Spleen (tissue), 11 donors: Measurements from ENCODE around the gene TMEM120A. TPM values are rescaled to one million over a fixed set of nuclear protein-coding genes. Genes with fewer than 3 reads are reported as not detected.
A peak's percentile ranks its signal among the peaks of the same experiment; 100 is the strongest.

Experiments used
- DNase-seq: peaks from one replicate; pipeline ENCODE4 v3.0.0-alpha.2; 2020
- H3K27ac ChIP-seq, 8 donors: fragments of 200-600 bp; sonication (generic) in 7 of 8; 1 replicate in 4 of 8; 2 replicates in 4 of 8; pipeline versions ENCODE4 v1.5.0 to v1.8.0; 2016 to 2021; ENCODE audit warnings: inconsistent platforms in 4 of 8, mild to moderate bottlenecking in 4 of 8, moderate library complexity in 1 of 8
- H3K27me3 ChIP-seq, 7 donors: fragments of 200-600 bp; sonication (generic) in 6 of 7; replicated peaks in 1 of 7; 1 replicate in 4 of 7; 2 replicates in 3 of 7; pipeline versions ENCODE4 v1.5.0 to v1.8.0; 2016 to 2021; ENCODE audit warnings: inconsistent platforms in 3 of 7, mild to moderate bottlenecking in 1 of 7
- H3K36me3 ChIP-seq, 6 donors: fragments of 200-600 bp; sonication (generic) in 5 of 6; 1 replicate in 4 of 6; 2 replicates in 2 of 6; pipeline versions ENCODE4 v1.5.0 to v1.8.0; 2016 to 2021; ENCODE audit warnings: inconsistent platforms in 2 of 6
- H3K4me1 ChIP-seq, 6 donors: fragments of 200-600 bp; sonication (generic) in 5 of 6; 1 replicate in 3 of 6; 2 replicates in 3 of 6; pipeline versions ENCODE4 v1.5.0 to v1.8.0; 2016 to 2021; ENCODE audit warnings: inconsistent platforms in 3 of 6
- H3K4me3 ChIP-seq, 8 donors: fragments of 200-600 bp; sonication (generic) in 7 of 8; 1 replicate in 4 of 8; 2 replicates in 4 of 8; pipeline versions ENCODE4 v1.5.0 to v1.8.0; 2016 to 2021; ENCODE audit warnings: inconsistent platforms in 4 of 8, mild to moderate bottlenecking in 4 of 8, moderate library complexity in 2 of 8
- H3K9me3 ChIP-seq, 8 donors: fragments of 200-600 bp; sonication (generic) in 7 of 8; 1 replicate in 4 of 8; 2 replicates in 4 of 8; pipeline versions ENCODE4 v1.5.0 to v1.8.0; 2016 to 2021; ENCODE audit warnings: inconsistent platforms in 4 of 8
- POLR2A ChIP-seq, 3 donors: fragments of 450-650 bp; IDR thresholded peaks; one replicate each; pipeline ENCODE4 v1.5.1; 2017; ENCODE audit warnings: antibody characterized with exemption in 3 of 3, mild to moderate bottlenecking in 1 of 3
- POLR2AphosphoS5 ChIP-seq, 3 donors: sonication (generic); formaldehyde crosslinking; IDR thresholded peaks; one replicate each; pipeline ENCODE4 v1.5.1; 2017; ENCODE audit warnings: antibody characterized with exemption in 3 of 3
- WGBS, 5 donors: extraction: QIAGEN DNeasy Blood & Tissue Kit in 3 of 5; methylation state at CpG; one replicate each; pipeline versions ENCODE4 v1.1.5 to v1.1.7; 2013 to 2018; 5-methylcytosine and 5-hydroxymethylcytosine counted together
- intact Hi-C: fragments of 100-400 bp; cut with DNase I; formaldehyde crosslinking; loops from one replicate; pipeline ENCODE4 v1.15.0; 2023; ENCODE audit warnings: low total_unique reads
- polyA plus RNA-seq, 3 donors: library from polyadenylated mRNA; stranded (reverse); fragments of 200-250 nt; gene quantifications; one replicate each; pipeline ENCODE4 v1.2.1, GENCODE V29; 2013
- total RNA-seq, 7 donors: library from RNA; depleted of rRNA in 3 of 7; stranded (reverse); fragments of >200 nt in 3 of 7; fragmentation: NEBNext Ultra II Directional in 4 of 7; extraction: Animal tissue kit (Norgen Biotek cat#: 25700) in 4 of 7; gene quantifications; one replicate each; pipeline versions ENCODE4 v1.1.0 to v1.2.1, GENCODE V29; 2016 to 2021
- TF ChIP-seq, protein P1 (sequence below), 11 experiments: fragments of 200-600 bp in 7 of 11; fragments of 450-650 bp in 4 of 11; sonication (generic) in 4 of 11; IDR thresholded peaks in 8 of 11; conservative IDR thresholded peaks in 3 of 11; 1 replicate in 7 of 11; 2 replicates in 4 of 11; pipeline versions ENCODE4 v1.4.0 to v1.8.0; 2016 to 2021; ENCODE audit warnings: antibody characterized with exemption in 11 of 11, inconsistent platforms in 4 of 11, mild to moderate bottlenecking in 1 of 11
- donor health status: healthy with polysubstance abuse.
- donor health status: DM: no; HTN: no; CAD: no; lungs with moderate emphysema.
- donor health status: DM: no; HTN: no; CAD: no.
- donor health status: Bipolar disorder and iron deficiency.
- donor health status: healthy.
- donor health status: DM: no; HTN: no; CAD: no.
- donor health status: DM: yes; HTN: yes; CAD: no.

The TMEM120A gene
- total and polyA plus RNA-seq, 10 donors, result 24.9 to 66.2 (median 46.6) TPM

DNA sequence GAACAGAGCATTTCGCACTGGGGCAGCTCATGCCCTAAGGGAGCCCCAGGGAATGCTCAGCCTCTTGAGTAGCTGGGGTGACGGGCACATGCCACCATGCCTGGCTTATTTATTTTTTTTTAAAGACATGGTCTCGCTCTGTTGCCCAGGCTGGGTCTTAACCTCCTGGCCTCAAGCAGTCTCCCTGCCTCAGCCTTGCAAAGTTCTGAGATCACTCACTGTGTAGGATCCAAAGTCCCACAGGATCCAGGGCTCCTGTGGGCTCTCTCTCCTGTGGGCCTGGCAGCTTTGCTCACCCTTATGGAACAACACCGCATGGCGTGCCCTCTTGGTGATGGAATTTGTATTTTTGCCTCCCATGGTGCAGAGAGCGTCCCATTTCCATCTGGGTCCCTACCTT is 34.0 kb downstream of the TMEM120A start:
- H3K36me3 ChIP-seq, result peaks cover 0 to 83% (median 44%) of the 10 kb centered on the region in 6 donors
- 86 to 97% (median 95%) methylated on average over 6 of the region's 6 CpGs for WGBS, 5 donors
- peaks cover 0 to 57% (median 32%) of the 10 kb centered on the region in 6 donors for H3K4me1 ChIP-seq
- H3K27ac ChIP-seq, result no peak overlapping the region
- intact Hi-C loops, result no loop called here
- TF ChIP-seq, protein P1, sequence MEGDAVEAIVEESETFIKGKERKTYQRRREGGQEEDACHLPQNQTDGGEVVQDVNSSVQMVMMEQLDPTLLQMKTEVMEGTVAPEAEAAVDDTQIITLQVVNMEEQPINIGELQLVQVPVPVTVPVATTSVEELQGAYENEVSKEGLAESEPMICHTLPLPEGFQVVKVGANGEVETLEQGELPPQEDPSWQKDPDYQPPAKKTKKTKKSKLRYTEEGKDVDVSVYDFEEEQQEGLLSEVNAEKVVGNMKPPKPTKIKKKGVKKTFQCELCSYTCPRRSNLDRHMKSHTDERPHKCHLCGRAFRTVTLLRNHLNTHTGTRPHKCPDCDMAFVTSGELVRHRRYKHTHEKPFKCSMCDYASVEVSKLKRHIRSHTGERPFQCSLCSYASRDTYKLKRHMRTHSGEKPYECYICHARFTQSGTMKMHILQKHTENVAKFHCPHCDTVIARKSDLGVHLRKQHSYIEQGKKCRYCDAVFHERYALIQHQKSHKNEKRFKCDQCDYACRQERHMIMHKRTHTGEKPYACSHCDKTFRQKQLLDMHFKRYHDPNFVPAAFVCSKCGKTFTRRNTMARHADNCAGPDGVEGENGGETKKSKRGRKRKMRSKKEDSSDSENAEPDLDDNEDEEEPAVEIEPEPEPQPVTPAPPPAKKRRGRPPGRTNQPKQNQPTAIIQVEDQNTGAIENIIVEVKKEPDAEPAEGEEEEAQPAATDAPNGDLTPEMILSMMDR (IDR thresholded peaks at IDR 0.05 in 8 of 11, conservative IDR thresholded peaks at IDR 0.05 in 3 of 11), result no peak
- TF ChIP-seq POLR2A (IDR thresholded peaks at IDR 0.05), result no peak
- TF ChIP-seq POLR2AphosphoS5 (IDR thresholded peaks at IDR 0.05), result no peak
- no peak for DNase-seq
- no peaks in the 10 kb centered on the region for H3K27me3 ChIP-seq
- no peak overlapping the region for H3K4me3 ChIP-seq
- H3K9me3 ChIP-seq, result no peaks in the 10 kb centered on the region

DNA sequence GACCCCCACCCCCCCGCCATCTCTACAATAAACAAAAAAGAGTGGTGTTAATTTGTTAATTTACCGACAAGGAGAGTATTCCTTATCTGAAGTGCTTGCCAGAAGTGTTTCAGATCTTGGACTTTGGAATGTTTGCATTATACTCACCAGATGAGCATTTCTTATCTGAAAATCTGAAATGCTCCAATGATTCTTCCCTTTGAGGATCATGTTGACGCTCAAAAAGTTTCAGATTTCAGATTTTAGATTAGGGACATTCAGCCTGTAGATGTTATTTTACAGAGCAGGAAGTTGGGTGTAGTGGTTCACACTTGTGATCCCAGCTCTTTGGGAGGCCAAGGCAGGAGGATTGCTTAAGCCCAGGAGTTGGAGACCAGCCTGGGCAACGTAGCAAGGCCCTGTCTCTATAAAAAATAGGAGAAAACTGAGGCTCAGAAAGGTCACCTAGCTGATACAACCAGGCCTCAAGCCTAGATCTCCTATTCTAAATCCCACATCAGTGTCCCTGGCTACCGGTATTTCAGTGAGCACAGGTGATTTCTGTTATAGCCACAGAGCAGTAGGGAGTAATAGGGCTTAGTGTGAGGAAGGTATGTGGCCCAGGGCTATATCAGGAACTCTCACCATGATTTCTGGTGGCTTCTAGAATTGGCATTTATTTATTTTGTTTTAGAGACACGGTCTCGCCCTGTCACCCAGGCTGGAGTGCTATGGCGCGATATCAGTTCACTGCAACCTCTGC is 35.4 kb downstream of the TMEM120A start:
- TF ChIP-seq POLR2A (IDR thresholded peaks at IDR 0.05), result no peak
- Histone ChIP-seq H3K4me3 (no peak overlapping the region), H3K27me3 (no peaks in the 10 kb centered on the region), H3K36me3 (peaks cover 0 to 85% (median 55%) of the 10 kb centered on the region in 6 donors), H3K4me1 (peaks cover 0 to 51% (median 27%) of the 10 kb centered on the region in 6 donors), H3K9me3 (no peaks in the 10 kb centered on the region), H3K27ac (no peak overlapping the region)
- intact Hi-C loops, result no loop called here
- no peak for DNase-seq
- WGBS, 5 donors, result 91 to 95% (median 94%) methylated on average over 9 of the region's 9 CpGs

DNA sequence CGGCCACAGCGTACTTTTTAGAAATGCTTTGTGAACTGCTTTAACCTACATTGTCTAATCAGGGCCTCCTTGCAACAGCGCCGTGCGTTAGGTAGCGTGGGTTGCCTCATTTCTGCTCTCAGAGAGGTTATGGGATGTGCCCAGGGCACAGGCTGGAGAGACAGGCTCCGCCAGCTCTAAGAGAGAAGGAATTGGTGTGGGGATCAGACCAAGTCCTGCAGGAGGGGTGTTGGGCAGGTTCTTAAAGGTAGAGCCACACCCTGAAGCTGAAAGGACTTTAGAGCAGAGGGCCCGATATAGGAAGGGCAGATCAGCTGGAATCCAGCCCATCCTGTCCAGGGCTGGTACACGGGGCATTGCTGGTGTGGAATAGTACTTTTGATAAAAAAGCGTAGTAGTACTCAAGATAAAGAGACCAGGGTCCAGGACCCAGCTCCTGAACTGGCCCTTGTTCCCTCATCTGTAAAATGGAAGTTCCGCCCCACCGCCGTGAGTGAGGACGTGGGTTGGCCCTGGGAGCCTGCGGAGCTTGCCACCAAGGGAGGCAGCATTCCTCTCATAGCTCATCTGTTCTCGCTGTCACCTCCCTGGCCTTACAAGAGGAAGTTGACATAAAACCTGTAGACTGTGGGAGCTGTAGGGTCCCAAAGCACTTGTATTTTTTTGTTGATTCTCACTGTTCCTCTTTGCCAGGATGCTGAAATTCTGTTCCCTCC is 37.2 kb downstream of the TMEM120A start:
- peak overlapping the region in 1 of 8 donors; percentile 15 for H3K27ac ChIP-seq
- no peaks in the 10 kb centered on the region for H3K9me3 ChIP-seq
- TF ChIP-seq POLR2A (IDR thresholded peaks at IDR 0.05), result no peak
- TF ChIP-seq, protein P1 (IDR thresholded peaks at IDR 0.05 in 8 of 11, conservative IDR thresholded peaks at IDR 0.05 in 3 of 11), result no peak
- no peak for TF ChIP-seq POLR2AphosphoS5 (IDR thresholded peaks at IDR 0.05)
- H3K4me1 ChIP-seq, result peaks cover 0 to 41% (median 20%) of the 10 kb centered on the region in 6 donors
- no peaks in the 10 kb centered on the region for H3K27me3 ChIP-seq
- no peak for DNase-seq
- WGBS, 5 donors, result 75 to 92% (median 86%) methylated on average over 16 of the region's 16 CpGs
- peaks cover 0 to 86% (median 55%) of the 10 kb centered on the region in 6 donors for H3K36me3 ChIP-seq
- no peak overlapping the region for H3K4me3 ChIP-seq
- intact Hi-C loops, result no loop called here

DNA sequence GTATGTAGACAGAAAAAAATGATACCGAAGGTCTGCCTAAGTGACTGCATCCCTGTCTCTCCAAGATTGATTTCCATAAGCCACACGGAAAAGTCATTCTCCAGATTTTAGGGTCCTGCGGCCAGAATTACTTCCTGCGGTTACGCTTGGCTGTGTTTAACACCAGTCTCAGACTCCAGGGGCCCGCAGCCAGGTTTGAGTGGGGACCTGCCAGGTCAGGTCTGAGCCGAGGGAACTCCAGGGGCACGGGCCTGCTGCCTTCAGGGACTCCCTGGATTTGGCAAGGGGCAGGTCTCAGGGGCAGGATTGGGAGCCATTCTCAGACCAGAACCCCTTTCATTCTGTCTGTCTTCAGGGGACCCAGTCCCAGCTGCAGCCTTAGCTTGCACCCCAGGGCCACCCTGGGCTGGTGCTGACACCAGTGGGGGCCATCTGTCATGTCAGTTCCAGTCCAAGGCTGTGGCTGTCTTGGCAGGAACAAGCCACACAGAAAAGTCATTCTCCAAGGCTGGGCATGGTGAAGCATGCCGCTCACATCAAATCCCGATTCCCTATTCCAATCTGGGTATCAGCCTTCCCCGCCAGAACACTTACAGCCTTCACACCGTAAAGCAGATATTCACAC is 39.0 kb downstream of the TMEM120A start:
- no peak for DNase-seq

More for the DNA sequence above, 39.0 kb downstream of the TMEM120A start:
- Histone ChIP-seq H3K36me3 (peaks cover 0 to 69% (median 53%) of the 10 kb centered on the region in 6 donors), H3K4me1 (peaks cover 0 to 45% (median 16%) of the 10 kb centered on the region in 6 donors), H3K4me3 (no peak overlapping the region), H3K9me3 (no peaks in the 10 kb centered on the region), H3K27me3 (no peaks in the 10 kb centered on the region), H3K27ac (no peak overlapping the region)
- WGBS, 5 donors, result 94 to 96% (median 95%) methylated on average over 11 to 12 of the region's 12 CpGs
- TF ChIP-seq POLR2AphosphoS5 (IDR thresholded peaks at IDR 0.05) (no peak), POLR2A (IDR thresholded peaks at IDR 0.05) (no peak)
- TF ChIP-seq, protein P1 (IDR thresholded peaks at IDR 0.05 in 8 of 11, conservative IDR thresholded peaks at IDR 0.05 in 3 of 11), result no peak
- intact Hi-C loops, result no loop called here
